Subcutaneous adipose tissue (tissue), 4 donors: ENCODE measurements around the gene MAP4K3. TPM values are rescaled to one million over a fixed set of nuclear protein-coding genes. Genes with fewer than 3 reads are reported as not detected.

Experiments
- CTCF ChIP-seq: fragments of 450-650 bp; IDR thresholded peaks from one replicate; pipeline ENCODE4 v1.5.1; 2016; ENCODE audit warnings: low read depth, mild to moderate bottlenecking, control low read depth, antibody characterized with exemption, moderate library complexity
- total RNA-seq, 4 donors: library from RNA; depleted of rRNA; stranded (reverse); fragments of >200 nt; gene quantifications; one replicate each; pipeline ENCODE4 v1.1.0, GENCODE V29; 2016

Gene MAP4K3
- 10 to 100 TPM; 57.8 to 90.6 (median 63.6) TPM for total RNA-seq

DNA sequence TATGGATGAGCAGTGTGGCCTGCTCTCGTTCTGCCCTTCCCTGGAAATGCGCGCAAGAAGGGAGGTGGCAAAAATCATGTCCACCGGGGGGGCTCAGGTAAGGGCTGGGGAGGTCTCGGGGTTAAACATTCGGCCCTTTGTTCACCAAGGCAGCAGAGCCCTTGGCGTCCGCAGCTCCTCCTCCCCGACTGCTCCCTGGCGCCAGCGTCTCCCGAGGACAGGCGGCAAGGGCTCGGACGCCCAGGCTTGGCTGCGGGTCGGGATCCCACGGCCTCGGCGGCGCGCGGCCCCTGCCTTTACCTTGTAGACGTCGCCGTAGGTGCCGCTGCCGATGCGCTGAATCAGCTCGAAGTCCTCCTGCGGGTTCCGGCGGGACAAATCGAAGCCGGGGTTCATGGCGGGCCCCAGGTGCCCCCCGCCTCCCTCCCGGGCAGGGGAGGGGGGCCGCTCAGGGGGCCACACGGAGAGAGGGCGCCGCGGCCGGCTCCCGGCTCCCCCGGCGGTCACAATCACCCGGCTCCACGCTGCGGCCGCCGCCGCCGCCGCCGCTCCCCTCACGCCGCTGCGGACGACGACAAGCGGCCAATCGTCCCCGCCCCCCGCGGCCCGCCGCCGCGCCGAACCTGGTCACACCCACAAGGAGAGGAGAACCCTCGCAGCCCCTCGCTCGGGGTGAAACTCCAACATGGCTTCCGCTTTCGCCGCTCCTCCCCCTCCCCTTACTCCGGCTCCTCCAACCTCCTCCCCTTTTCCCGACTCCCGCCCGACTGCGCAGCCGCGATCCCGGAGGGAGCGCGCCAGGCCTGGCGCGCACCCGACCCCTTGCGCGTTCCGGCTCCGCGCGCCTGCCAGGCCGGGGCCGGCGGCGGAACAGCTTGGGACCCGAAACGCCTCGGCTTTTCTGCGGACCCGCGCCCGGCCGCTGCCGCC, at the start of gene MAP4K3:
Gene MAP4K3, minus strand, starts transcription at position 694 of the 930 bp plus-strand sequence. Its CDS starts 298 bp downstream, at position 396.
- no peak for TF ChIP-seq CTCF

GRCh38 chr2:39486071-39486470, 49.0 kb upstream of the MAP4K3 start:
- TF ChIP-seq CTCF: no peak

DNA sequence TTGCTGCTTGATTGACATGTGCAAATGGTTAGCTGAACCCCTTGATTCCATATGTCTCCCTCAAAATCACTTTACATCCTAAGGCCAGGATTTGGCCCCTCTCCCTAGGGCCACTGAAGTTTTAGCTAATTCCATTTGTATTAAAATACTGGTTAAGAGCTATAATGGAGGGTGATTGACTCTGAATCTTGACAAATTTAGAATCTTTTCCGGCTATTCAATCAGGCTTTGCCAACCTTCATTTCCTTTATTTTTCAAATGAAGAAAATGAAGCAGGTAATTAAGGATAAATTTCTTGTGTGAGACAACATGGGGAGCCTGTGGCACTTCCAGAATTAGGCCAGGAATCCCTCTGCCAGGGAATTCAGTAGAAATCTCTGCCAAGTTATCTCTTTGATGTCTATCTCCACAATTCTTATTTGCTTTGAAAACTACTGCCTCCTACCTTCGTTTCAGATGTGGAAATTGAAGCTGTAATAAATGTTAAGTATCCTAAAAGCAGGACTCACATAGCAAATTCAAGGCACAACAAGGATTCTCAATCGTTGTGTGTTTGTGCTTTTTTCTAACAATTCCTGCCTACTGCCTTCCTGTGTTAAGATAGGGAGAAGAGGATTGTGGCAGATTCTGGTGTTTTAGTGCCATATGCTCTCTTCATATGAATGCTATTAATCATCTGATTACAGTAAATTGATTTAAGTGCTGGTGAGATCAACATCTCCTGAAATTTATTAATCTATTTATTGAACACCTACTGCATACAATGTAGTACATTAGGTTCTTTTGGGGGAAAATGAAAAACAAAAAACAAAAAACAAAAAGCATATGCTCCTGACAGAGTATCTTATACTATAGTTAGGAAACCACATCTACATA, 47.8 kb upstream of the MAP4K3 start:
- TF ChIP-seq CTCF: no peak

- no peak for TF ChIP-seq CTCF
Observed at GRCh38 chr2:39484206-39484605, 47.1 kb upstream of the MAP4K3 start.

GRCh38 chr2:39483534-39483933, 46.4 kb upstream of the MAP4K3 start:
- no peak for TF ChIP-seq CTCF

- TF ChIP-seq CTCF: no peak
Observed at GRCh38 chr2:39481611-39482010, 44.5 kb upstream of the MAP4K3 start.

DNA sequence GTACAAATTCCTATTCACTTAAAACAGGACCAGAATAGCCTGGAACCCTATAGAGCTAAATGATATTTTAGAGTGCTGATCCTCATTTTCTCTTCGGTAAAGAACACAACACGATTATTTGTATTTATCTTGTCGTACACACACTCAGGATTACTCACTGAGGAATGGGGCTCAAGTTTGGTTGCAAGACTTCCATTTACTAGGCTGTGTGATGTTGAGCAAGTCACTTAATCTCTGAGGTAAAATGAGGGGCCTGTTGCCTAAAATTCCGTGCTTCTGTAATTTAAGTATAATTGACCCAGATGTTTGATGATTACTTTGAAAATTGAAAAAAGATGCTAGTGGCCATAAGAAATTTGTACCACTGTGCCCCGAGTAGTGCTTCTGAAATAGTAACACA, 42.6 kb upstream of the MAP4K3 start:
- TF ChIP-seq CTCF: no peak
